Smooth muscle cell of the coronary artery (primary cell): ENCODE results near the gene PSAP. TPM values are rescaled to one million over a fixed set of nuclear protein-coding genes. Genes with fewer than 3 reads are reported as not detected.

Experiments
- total RNA-seq: library from RNA; depleted of rRNA; stranded (reverse); fragments of >200 nt; gene quantifications from 2 replicates; pipeline ENCODE4 v1.2.3, GENCODE V29; 2014; ENCODE audit warnings: low replicate concordance

Gene PSAP
- total RNA-seq = 702 and 1,088 TPM in 2 replicates

DNA sequence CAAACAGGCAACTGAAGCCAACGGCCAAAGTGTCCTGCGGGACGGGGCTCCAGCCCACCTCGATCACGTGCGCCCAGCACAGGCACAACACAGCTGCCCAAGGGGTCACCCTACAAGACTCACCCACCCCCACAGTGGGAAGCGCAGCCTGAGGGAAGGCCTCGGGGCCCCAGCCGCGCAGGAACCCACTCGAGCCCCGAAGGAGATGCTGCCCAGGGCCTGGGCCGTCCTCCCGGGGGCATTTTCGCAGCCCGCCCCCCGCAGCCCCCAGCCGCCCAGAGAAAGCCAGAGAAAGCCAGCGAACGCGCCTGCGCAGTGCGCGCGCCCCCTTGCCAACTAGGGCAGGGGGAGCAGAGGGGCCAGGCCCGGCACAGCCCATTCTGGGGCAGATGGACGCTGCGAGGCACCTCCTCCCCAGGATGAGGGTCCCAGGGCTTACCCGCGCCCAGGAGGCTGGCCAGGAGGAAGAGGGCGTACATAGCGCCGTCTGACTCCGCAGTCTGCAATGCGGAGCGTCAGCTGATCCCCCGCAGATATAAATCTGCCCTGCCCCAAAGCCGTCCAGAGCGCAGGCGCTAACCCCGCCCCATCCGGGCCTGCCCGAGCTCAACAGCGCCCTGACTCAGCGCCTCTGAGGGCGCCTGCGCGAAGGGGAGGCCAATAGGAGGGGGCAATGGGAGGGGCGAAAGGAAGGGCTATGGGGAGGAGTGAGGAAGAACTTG, at the start of gene PSAP:
Gene PSAP, minus strand, starts transcription at position 509 of the 722 bp plus-strand sequence. Its CDS starts 30 bp downstream, at position 479.

DNA sequence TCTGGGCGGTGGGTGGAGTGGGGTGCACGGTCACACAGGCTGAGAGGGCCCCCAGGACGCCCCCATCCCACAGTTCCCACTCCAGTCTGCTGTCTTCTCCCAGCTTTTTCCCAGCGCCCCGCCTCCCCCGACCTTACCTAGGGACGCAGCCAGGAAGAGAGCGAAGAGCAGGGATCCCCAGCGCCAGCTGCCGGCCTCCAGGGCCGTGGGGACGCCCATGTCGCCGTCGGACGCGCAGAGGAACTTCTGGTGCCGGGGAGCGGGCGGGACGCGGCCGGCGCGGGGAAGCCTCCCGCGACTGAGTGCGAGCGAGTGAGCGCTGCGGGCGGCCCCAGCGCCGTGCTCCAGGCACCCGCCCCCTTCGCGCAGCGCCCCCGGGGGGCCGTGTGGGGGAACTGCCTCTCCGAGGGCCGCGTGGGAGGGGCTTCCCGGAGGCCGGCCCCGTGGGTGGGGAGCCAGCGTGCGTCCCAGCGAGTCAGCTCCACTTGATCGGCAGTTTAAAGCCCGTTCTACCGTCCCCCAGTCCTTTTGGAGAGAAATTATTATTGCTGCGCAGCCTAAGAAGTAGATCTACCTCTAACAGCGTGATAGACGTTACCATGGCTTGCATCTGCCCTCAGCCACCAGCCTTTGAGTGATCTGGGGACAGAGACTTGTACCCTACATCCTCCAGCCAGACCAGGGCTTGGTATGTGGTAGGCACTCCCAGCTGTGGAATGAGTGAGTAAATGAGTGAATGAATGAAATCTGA, 77.7 kb downstream of the PSAP start, which contains the start of gene VSIR:
Gene VSIR, minus strand, starts transcription at position 300 of the 751 bp plus-strand sequence. Its CDS starts 81 bp downstream, at position 219.

Other genes starting within 250 kb of the PSAP start
- under 0.01 and 0.12 TPM in 2 replicates for gene C10orf105, start 131.5 kb downstream of the PSAP start, total RNA-seq
- gene VSIR, start 77.7 kb downstream of the PSAP start, total RNA-seq = 8.6 and 30.4 TPM in 2 replicates
- 15.3 and 32.2 TPM in 2 replicates for gene CHST3, start 113.1 kb upstream of the PSAP start, total RNA-seq
- gene SPOCK2, start 237.3 kb upstream of the PSAP start, total RNA-seq = under 0.01 and 0.12 TPM in 2 replicates